ENCODE data around the gene USP47.

USP47 gene

DNA sequence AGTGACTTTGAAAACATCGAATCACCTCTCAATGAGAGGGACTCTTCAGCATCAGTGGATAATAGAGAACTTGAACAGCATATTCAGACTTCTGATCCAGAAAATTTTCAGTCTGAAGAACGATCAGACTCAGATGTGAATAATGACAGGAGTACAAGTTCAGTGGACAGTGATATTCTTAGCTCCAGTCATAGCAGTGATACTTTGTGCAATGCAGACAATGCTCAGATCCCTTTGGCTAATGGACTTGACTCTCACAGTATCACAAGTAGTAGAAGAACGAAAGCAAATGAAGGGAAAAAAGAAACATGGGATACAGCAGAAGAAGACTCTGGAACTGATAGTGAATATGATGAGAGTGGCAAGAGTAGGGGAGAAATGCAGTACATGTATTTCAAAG is 100.9 kb downstream of the USP47 start:
- no peak for DNase-seq (ENCODE audit: low read depth)

DNA sequence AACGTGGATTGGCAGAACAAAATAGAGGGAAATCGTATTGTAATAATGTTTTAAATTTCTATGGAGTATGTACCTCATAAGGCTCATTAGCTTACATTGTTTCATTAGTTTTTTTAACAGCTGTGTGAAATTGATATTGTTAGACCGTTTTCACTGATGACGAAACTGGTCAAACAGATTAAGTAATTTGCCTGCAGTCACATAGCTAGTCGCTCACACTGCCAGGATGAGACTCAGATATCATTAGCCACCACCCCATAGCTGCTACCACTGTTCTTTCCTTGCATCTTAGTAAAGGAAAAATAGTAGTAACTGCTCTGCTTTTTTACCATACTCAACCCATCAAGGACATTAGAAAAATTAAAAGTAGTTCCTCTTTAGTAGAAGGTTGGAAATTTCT is 102.7 kb downstream of the USP47 start:
- no peak for DNase-seq (ENCODE audit: low read depth)

DNA sequence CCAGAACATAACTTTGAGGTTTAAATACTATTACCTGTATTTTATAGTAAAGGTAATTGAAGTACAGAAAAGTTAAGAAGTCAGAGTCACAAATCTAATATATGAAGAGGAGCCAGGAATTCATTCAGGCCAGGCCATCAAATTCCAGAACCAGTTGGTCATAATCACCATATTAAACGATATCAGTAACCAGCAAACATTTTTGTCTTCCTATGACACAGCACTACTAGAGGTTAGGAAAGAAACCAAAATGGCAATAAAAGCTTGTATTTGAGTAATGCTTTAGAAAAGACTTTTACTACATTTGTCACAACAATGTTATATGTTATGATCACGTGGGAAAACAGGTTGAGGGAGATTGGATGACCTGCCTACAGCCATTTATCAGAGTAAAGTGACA is 104.4 kb downstream of the USP47 start:
- peak; percentile 69 for DNase-seq (ENCODE audit: low read depth)

DNA sequence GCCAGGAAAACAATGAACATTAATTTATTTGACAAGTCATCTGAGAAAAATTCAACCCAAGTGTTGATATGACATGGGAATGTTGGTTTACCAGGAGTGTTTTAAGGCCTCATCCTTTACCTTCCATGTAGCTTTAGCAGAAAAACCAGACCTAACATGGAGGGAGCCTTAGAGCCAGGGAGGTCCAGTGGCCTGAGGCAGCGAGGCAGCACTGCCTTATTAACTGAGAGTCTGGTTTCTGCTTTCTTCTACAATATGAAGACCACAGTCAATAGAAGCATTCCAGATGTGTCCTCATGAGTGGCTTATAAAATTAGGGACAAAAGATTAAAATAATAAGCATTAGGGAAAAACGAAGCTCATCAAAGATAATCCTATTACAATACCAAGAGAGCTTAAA is 105.1 kb downstream of the USP47 start:
- DNase-seq (ENCODE audit: low read depth) = no peak

GRCh38 chr11:11947825-11948224 is 106.1 kb downstream of the USP47 start:
- no peak for DNase-seq (ENCODE audit: low read depth)

GRCh38 chr11:11948242-11948947 is 106.6 kb downstream of the USP47 start:
- DNase-seq (ENCODE audit: low read depth) = no peak

DNA sequence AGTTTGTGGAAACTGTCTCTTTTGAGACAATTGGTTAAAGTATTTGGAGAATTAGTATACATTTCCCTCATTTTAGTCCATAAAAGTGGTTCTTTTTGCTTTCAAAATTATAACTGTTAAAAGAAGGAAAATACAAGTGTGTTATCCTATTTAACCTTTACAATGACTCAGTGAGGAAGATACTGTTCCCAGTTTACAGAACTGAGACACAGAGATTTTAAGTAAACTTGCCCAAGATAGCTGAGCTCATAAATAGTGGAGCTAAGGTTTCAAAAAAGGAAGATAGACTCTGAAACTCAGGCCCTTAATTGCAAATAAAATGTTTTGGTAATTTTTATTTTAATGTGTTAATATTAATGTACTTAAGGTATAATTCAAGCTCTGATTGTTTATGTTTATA is 107.7 kb downstream of the USP47 start:
- no peak for DNase-seq (ENCODE audit: low read depth)

GRCh38 chr11:11952036-11952435 is 110.3 kb downstream of the USP47 start:
- no peak for DNase-seq (ENCODE audit: low read depth)

GRCh38 chr11:11956006-11956405 is 114.2 kb downstream of the USP47 start:
- DNase-seq (ENCODE audit: low read depth) = no peak

DNA sequence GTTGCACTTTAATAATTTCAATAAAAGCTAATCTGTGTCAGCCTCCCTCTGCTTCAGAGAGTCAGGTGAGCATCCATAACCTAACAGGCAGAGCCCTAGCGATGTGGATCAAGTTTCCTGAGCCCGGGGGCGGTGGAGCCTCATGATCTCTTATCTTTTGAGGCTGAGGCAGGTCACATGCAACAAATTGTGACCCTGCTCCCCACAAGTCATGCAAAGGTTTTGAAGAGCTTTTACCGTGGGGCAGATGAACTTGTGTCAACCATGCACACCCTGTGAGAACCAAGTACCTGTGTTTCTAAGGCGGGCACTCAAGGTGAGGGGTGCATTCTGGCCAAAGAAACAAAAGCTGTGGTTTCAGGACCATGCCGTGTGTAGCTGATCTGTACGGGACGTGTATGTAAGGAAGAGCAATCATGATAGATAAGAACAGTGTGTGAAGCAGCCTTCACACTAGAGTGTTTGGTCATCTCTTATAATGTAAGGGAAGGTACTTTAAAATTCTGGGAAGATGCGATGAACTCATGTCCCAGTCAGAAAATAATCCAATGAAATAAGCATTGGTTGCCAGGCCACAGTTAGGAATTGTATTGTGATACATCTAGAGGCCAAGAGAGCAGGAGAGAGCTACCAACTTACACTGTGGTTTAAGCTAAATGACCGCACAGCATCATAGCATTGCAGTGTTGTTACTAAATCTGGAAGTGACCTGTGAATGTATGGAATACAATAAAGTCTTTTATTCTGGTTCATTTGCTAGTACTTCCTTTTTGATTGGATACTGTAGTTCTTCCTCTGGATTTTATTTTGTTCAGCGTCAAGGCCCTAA is 116.8 kb downstream of the USP47 start:
- no peak for DNase-seq (ENCODE audit: low read depth)

DNA sequence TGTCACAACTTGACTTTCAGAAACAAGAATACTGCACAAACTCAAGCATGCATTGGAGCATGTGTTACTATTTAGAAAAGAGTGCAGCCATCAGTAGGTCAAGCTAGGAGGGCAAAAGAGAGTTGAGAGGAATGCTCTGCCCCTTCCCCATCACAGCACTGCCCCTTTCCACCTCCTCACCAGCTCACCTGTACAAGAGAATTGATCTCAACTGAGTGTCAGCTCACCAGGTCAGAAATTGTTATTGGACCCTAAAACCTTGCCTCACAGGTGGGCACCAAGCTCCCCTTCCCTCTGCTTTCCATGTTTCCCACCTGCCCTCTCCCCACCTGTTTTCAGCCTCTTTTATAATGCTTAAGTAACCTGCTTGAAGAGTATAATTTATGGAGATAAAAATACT is 117.8 kb downstream of the USP47 start:
- no peak for DNase-seq (ENCODE audit: low read depth)

DNA sequence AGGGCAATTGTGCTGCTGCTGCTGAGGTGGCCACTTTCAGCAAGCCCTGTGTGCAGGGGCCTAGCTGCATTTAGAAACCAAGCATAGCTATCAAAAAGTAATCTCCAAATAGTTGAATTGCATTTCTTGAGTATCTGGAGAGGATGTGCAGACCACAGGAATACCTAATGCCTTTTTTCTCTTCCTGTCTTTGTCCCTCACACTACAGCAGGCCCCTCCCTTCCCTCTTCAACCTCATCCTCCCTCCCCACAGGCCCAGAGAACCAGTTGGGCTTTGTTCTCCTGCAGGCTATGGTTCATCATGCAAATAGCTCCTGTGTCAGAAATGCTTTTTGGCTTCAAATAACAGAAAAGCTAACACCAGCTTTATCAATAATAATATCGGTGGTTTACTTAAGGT is 118.9 kb downstream of the USP47 start:
- no peak for DNase-seq (ENCODE audit: low read depth)

GRCh38 chr11:11961399-11962028 is 119.7 kb downstream of the USP47 start:
- no peak for DNase-seq (ENCODE audit: low read depth)

- no peak for DNase-seq (ENCODE audit: low read depth)
Measured at GRCh38 chr11:11963067-11963466, 121.3 kb downstream of the USP47 start.

DNA sequence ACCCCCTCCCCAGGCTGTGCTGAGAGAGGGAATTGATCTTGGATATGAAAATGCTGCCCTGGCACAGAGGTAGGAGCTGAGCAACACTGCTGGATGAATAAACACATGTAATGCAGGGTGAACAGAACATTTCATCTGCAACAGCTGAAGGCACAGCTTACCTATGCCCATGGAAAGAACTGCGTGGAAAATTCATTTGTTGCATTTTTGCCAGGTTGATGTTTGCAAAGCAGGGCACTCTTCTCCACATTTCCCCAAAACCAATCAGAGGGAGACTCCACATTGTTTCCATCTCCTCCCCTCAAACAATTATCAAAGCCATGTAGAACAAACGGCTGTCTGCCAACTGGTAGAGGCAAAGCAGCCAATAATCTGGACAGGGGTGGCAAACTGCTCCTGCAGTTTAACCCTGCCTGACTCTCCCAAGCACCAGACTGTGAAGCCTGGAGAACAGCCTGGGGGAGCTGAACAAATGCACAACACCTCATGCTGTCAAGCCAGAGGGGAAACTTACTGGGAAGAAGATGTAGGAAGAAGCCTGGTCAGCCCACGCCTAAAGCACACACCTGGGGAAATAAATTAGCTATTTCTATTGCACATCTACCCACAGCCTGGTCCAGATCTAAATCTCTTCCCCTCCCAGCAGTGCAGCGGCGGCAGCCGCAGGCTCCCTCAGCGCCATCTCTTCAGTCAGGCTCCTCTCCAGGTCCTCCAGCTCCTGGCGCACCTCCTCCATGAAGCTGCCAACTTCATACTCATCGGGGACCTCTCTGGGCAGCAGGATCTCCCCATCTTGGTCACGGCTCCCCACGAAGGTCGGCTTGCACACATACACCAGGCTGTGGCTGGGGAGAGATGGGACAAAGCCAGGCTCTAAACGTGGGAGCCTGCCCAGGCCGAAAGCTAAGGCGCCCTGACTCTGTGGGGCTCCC is 122.3 kb downstream of the USP47 start:
- no peak for DNase-seq (ENCODE audit: low read depth)

DNA sequence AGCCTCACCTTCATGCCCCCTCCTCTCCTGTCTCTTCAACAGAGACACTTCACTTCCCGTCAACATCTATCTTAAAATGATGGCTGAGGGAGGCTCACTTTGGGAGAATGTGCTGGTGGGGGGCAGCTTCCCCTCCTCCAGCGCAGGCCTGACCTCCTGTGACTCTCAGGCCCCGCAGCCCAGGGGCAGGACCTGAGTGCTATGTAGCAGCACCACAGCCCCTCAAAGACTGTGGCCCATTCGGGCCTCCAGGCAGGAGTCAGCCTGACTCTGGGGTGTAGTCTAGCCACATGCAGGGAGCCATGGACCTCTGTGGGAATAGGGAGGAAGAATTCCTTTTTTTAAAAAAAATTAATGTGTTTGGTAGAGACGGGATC is 123.0 kb downstream of the USP47 start:
- no peak for DNase-seq (ENCODE audit: low read depth)

DNA sequence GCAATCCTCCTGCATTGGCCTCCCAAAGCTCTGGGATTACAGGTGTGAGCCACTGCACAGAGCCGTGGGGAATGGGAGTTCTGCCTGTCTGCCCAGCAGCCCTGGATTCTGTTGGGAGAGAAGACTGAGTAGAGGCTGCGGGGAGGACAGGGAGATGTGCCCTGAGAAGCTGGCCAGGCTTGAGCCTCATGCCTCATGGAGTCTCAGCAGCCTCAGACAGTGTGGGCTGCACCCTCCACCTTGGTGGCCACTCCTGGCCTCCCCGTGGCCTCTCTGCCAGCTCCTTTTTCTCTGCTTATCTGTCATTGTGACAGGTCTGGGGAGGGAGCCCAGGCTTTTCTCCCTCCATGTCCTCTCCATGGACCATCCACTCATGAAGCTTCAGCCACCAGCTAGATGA is 123.4 kb downstream of the USP47 start:
- no peak for DNase-seq (ENCODE audit: low read depth)

GRCh38 chr11:11965656-11966353 is 124.0 kb downstream of the USP47 start:
- no peak for DNase-seq (ENCODE audit: low read depth)

- no peak for DNase-seq (ENCODE audit: low read depth)
Measured at GRCh38 chr11:11966354-11966741, 124.6 kb downstream of the USP47 start.

GRCh38 chr11:11966826-11967668 is 125.3 kb downstream of the USP47 start:
- no peak for DNase-seq (ENCODE audit: low read depth)

Data from GM04503 (cell line).